Astrocyte (in vitro differentiated cells and primary cell): ENCODE data around the gene FXR2. TPM values are rescaled to one million over a fixed set of nuclear protein-coding genes. Genes with fewer than 3 reads are reported as not detected.

Experiments used
- DNase-seq: peaks from one replicate; pipeline ENCODE4 v3.0.0-alpha.2; 2010; ENCODE audit warnings: low read depth
- FAIRE-seq: peaks from 2 replicates; lab custom pipeline; 2011; peaks lifted over from hg19 to GRCh38; lab: Jason Lieb, UNC
- H2AFZ ChIP-seq: 2 replicates; pipeline ENCODE4 v1.6.0; 2012; ENCODE audit warnings: low read depth, low read length, inconsistent platforms
- H3K27ac ChIP-seq: 2 replicates; pipeline ENCODE4 v1.5.1; 2011; ENCODE audit warnings: low read depth, low read length, inconsistent platforms
- H3K27me3 ChIP-seq: 2 replicates; pipeline ENCODE4 v1.6.0; 2011; ENCODE audit warnings: low read length, inconsistent platforms; ENCODE audit not compliant: insufficient read depth
- H3K36me3 ChIP-seq: 2 replicates; pipeline ENCODE4 v1.5.1; 2011; ENCODE audit warnings: low read length, inconsistent platforms; ENCODE audit not compliant: insufficient read depth
- H3K4me1 ChIP-seq: 2 replicates; pipeline ENCODE4 v1.5.1; 2011; ENCODE audit warnings: low read length, inconsistent platforms; ENCODE audit not compliant: insufficient read depth
- H3K4me2 ChIP-seq: 2 replicates; pipeline ENCODE4 v1.6.0; 2012; ENCODE audit warnings: low read length, inconsistent platforms
- H3K4me3 ChIP-seq: 2 replicates; pipeline ENCODE4 v1.5.1; 2011; ENCODE audit warnings: low read depth, mild to moderate bottlenecking, low read length, inconsistent platforms; ENCODE audit not compliant: insufficient read depth
- H3K79me2 ChIP-seq: 2 replicates; pipeline ENCODE4 v1.6.0; 2012; ENCODE audit warnings: mild to moderate bottlenecking, low read length, inconsistent platforms; ENCODE audit not compliant: insufficient read depth
- H3K9ac ChIP-seq: 2 replicates; pipeline ENCODE4 v1.6.0; 2012; ENCODE audit warnings: mild to moderate bottlenecking, low read length, inconsistent platforms
- H3K9me3 ChIP-seq: 2 replicates; pipeline ENCODE4 v1.5.1; 2012; ENCODE audit warnings: low read depth, mild to moderate bottlenecking, low read length, inconsistent platforms; ENCODE audit not compliant: insufficient read depth
- H4K20me1 ChIP-seq: 2 replicates; pipeline ENCODE4 v1.6.0; 2012; ENCODE audit warnings: low read length, inconsistent platforms; ENCODE audit not compliant: insufficient read depth
- H3K27ac Mint-ChIP-seq: one replicate; pipeline ENCODE4 v1.8.0; 2021; ENCODE audit warnings: mild to moderate bottlenecking, mixed read lengths; ENCODE audit not compliant: unreplicated experiment
- H3K27me3 Mint-ChIP-seq: one replicate; pipeline ENCODE4 v1.8.0; 2021; ENCODE audit warnings: low read depth, mixed read lengths; ENCODE audit not compliant: unreplicated experiment
- H3K36me3 Mint-ChIP-seq: one replicate; pipeline ENCODE4 v1.8.0; 2021; ENCODE audit warnings: low read depth, mixed read lengths; ENCODE audit not compliant: unreplicated experiment
- H3K4me1 Mint-ChIP-seq: one replicate; pipeline ENCODE4 v1.8.0; 2021; ENCODE audit warnings: low read depth, mixed read lengths; ENCODE audit not compliant: unreplicated experiment
- H3K4me3 Mint-ChIP-seq: one replicate; pipeline ENCODE4 v1.8.0; 2021; ENCODE audit warnings: mild to moderate bottlenecking, moderate library complexity, mixed read lengths; ENCODE audit not compliant: unreplicated experiment
- H3K9me3 Mint-ChIP-seq: one replicate; pipeline ENCODE4 v1.8.0; 2021; ENCODE audit warnings: mild to moderate bottlenecking, mixed read lengths; ENCODE audit not compliant: unreplicated experiment
- CTCF ChIP-seq: IDR thresholded peaks from 2 replicates; pipeline ENCODE4 v1.5.1; 2011; ENCODE audit warnings: low read depth, mild to moderate bottlenecking, inconsistent platforms, low read length, moderate library complexity; ENCODE audit not compliant: insufficient read depth
- EZH2 ChIP-seq: IDR thresholded peaks from 2 replicates; pipeline ENCODE4 v1.6.1; 2012; ENCODE audit warnings: mild to moderate bottlenecking, low read length, inconsistent platforms; ENCODE audit not compliant: insufficient read depth
- total RNA-seq: library from RNA; stranded (reverse); gene quantifications from 2 replicates; pipeline ENCODE4 v1.2.1, GENCODE V29; 2021

Gene FXR2
- total RNA-seq, 1 donor from 2014 or later: 60.2 TPM

DNA sequence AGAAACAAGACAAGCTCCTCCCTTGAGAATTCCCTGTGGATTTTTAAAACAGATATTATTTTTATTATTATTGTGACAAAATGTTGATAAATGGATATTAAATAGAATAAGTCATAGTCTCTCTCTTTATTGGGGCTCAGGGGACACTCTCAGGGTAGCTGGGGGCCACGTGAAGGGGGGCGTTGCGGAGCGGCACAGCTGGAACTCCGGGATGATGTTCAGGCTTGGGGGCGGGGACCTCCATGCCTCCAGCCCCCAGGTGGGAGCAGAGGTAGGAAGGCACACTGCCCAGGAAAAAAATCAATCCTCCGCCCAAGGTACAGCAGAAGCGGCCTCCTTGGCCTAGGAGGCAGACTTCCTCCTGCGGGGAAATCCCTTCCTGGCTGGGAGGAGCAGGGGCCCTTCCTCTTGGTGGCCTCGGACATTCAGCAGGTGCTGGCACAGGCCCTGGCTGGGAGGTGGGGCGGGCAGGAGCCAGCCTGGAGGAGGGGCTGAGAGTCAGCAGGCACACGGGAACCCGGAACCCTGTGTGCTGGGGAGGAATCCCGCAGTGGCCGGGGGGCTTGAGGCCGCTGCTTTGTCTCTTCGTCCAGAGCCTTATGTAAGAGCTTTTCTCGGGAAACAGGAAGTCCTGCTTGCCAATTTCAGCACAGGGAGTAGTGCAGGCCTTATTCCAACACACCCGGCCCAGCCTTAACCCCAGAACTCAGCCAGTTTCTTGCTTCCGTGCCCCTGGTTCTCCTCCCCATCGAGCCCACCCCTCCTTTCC lies 56.7 kb downstream of the FXR2 start:
- no peak overlapping the region for H3K27ac Mint-ChIP-seq
- no peaks in the 10 kb centered on the region for H3K36me3 Mint-ChIP-seq
- no peak overlapping the region for H3K27ac ChIP-seq
- DNase-seq: peak; percentile 59
- no peaks in the 10 kb centered on the region for H3K9me3 ChIP-seq
- FAIRE-seq: no peak
- no peaks in the 10 kb centered on the region for H4K20me1 ChIP-seq
- no peaks in the 10 kb centered on the region for H3K9me3 Mint-ChIP-seq
- peaks cover 12% of the 10 kb centered on the region for H3K79me2 ChIP-seq
- peak overlapping the region; percentile 40 for H3K4me3 Mint-ChIP-seq
- H3K27me3 ChIP-seq: no peaks in the 10 kb centered on the region
- H3K4me3 ChIP-seq: no peak overlapping the region
- H3K36me3 ChIP-seq: no peaks in the 10 kb centered on the region
- peaks cover 22% of the 10 kb centered on the region for H3K4me1 ChIP-seq
- peak overlapping the region; percentile 64 for H2AFZ ChIP-seq
- peaks cover 17% of the 10 kb centered on the region for H3K4me1 Mint-ChIP-seq
- H3K9ac ChIP-seq: peak overlapping the region; percentile 28
- TF ChIP-seq EZH2: no peak
- TF ChIP-seq CTCF: no peak
- H3K4me2 ChIP-seq: peak overlapping the region; percentile 59
- H3K27me3 Mint-ChIP-seq: peaks cover 6% of the 10 kb centered on the region

- H3K9ac ChIP-seq: no peak overlapping the region
- Mint-ChIP-seq H3K4me3 (no peak overlapping the region), H3K27me3 (peaks cover 11% of the 10 kb centered on the region), H3K27ac (no peak overlapping the region), H3K9me3 (peaks cover 1% of the 10 kb centered on the region), H3K36me3 (no peaks in the 10 kb centered on the region), H3K4me1 (peaks cover 11% of the 10 kb centered on the region)
- TF ChIP-seq CTCF (no peak), EZH2 (no peak)
- no peak overlapping the region for H3K27ac ChIP-seq
- DNase-seq: no peak
- no peaks in the 10 kb centered on the region for H3K9me3 ChIP-seq
- H3K4me3 ChIP-seq: no peak overlapping the region
- no peak overlapping the region for H3K4me2 ChIP-seq
- no peak overlapping the region for H2AFZ ChIP-seq
- FAIRE-seq: no peak
- no peaks in the 10 kb centered on the region for H4K20me1 ChIP-seq
- peaks cover 5% of the 10 kb centered on the region for H3K79me2 ChIP-seq
- peaks cover 15% of the 10 kb centered on the region for H3K4me1 ChIP-seq
- no peaks in the 10 kb centered on the region for H3K36me3 ChIP-seq
- H3K27me3 ChIP-seq: no peaks in the 10 kb centered on the region
Measured at GRCh38 chr17:7557147-7557764, 57.4 kb downstream of the FXR2 start.

- no peaks in the 10 kb centered on the region for H3K79me2 ChIP-seq
- H3K4me2 ChIP-seq: no peak overlapping the region
- no peak overlapping the region for H3K27ac ChIP-seq
- H3K36me3 ChIP-seq: no peaks in the 10 kb centered on the region
- H3K9ac ChIP-seq: no peak overlapping the region
- no peaks in the 10 kb centered on the region for H3K9me3 ChIP-seq
- H3K9me3 Mint-ChIP-seq: peaks cover 1% of the 10 kb centered on the region
- H3K27ac Mint-ChIP-seq: no peak overlapping the region
- H3K27me3 Mint-ChIP-seq: peaks cover 13% of the 10 kb centered on the region
- H3K4me1 Mint-ChIP-seq: peaks cover 11% of the 10 kb centered on the region
- H2AFZ ChIP-seq: no peak overlapping the region
- no peaks in the 10 kb centered on the region for H4K20me1 ChIP-seq
- H3K36me3 Mint-ChIP-seq: no peaks in the 10 kb centered on the region
- FAIRE-seq (no peak), DNase-seq (no peak)
- TF ChIP-seq CTCF: no peak
- TF ChIP-seq EZH2: no peak
- H3K4me3 ChIP-seq: no peak overlapping the region
- peak overlapping the region; percentile 35 for H3K4me3 Mint-ChIP-seq
- peaks cover 15% of the 10 kb centered on the region for H3K4me1 ChIP-seq
- H3K27me3 ChIP-seq: no peaks in the 10 kb centered on the region
Measured at GRCh38 chr17:7556627-7557026, 58.1 kb downstream of the FXR2 start.
